Astrocyte of the cerebellum (primary cell): ENCODE data around the gene VCX2.
"Not testable (repeated sequence)": the region's sequence is repeated elsewhere in the genome, so short reads cannot be mapped to it uniquely, and the experiment has no call there.

Source experiments
- DNase-seq: peaks from one replicate; pipeline ENCODE4 v3.0.0-alpha.2; 2011; ENCODE audit warnings: low read depth
- H3K4me3 ChIP-seq: 2 replicates; pipeline ENCODE4 v1.5.1; 2011; ENCODE audit warnings: mild to moderate bottlenecking, low read depth, low read length, moderate library complexity
- CTCF ChIP-seq: IDR thresholded peaks from 2 replicates; pipeline ENCODE4 v1.5.1; 2012; ENCODE audit warnings: low read length, low read depth, moderate library complexity, mild to moderate bottlenecking; ENCODE audit errors: missing control alignments
- in situ Hi-C: cut with HindIII; loops from 2 replicates; pipeline ENCODE4 v1.10.0; 2017; ENCODE audit warnings: low sequenced_read_pairs

Gene VCX2

DNA sequence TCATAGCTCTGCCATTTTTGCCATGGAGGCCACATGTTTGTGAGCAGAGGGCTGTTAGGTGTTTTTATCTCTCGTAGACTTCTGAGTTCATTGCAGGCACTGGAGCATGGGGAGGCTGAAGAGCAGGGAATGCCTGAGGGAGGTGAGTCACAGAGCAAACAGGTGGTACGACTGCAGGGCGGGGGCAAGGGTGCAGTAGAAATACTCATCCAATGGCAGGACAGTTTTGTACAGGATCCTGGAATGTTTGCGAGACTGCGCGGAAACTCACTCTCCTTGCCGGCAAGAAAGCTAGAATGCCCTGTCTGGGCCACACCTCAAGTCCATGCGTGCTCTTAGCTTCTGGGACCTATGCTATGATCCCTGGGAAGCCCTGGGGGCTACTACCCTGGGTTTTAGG lies 20.0 kb upstream of the VCX2 start:
- in situ Hi-C loops = no loop called here
- no peak overlapping the region for H3K4me3 ChIP-seq
- DNase-seq = no peak
- no peak for TF ChIP-seq CTCF

- DNase-seq = no peak
- no peak for TF ChIP-seq CTCF
- no peak overlapping the region for H3K4me3 ChIP-seq
- in situ Hi-C loops = no loop called here
Observed at GRCh38 chrX:8190341-8190830, 19.3 kb upstream of the VCX2 start.

GRCh38 chrX:8189096-8189830 lies 18.2 kb upstream of the VCX2 start:
- H3K4me3 ChIP-seq = no peak overlapping the region
- TF ChIP-seq CTCF = no peak
- in situ Hi-C loops = no loop called here
- DNase-seq = no peak

- peak; percentile 76 for DNase-seq
- H3K4me3 ChIP-seq = no peak overlapping the region
- TF ChIP-seq CTCF = no peak
- in situ Hi-C loops = no loop called here
Observed at GRCh38 chrX:8183346-8183745, 12.3 kb upstream of the VCX2 start.

DNA sequence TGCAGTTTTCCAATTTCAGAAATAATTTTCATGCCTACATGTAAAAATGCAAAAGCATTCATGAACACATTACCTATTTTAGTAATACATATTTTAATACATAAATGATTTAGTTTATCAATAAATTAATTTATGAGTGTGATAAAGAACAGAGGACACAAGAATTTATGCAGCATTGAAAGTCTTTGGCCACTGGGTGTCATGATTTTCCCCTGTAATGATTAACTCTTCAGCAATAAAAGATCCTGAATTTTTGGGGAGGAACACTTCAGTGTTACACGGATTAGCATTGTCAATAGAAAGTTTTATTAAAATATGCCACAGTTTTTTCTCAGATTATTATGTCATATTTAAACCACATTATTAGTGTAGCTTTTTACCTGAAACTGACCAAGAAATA lies 8.6 kb upstream of the VCX2 start:
- no peak overlapping the region for H3K4me3 ChIP-seq
- peak; percentile 7 for TF ChIP-seq CTCF
- DNase-seq = no peak
- in situ Hi-C loops = no loop called here

- H3K4me3 ChIP-seq, in situ Hi-C loops, DNase-seq: not testable (repeated sequence)
Observed at GRCh38 chrX:8154011-8154410, 17.1 kb downstream of the VCX2 start.

- in situ Hi-C loops = no loop called here
- H3K4me3 ChIP-seq = no peak overlapping the region
- no peak for DNase-seq
- no peak for TF ChIP-seq CTCF
Observed at GRCh38 chrX:8147226-8147625, 23.8 kb downstream of the VCX2 start.
